ENCODE data around the gene TEX9.

Gene TEX9

DNA sequence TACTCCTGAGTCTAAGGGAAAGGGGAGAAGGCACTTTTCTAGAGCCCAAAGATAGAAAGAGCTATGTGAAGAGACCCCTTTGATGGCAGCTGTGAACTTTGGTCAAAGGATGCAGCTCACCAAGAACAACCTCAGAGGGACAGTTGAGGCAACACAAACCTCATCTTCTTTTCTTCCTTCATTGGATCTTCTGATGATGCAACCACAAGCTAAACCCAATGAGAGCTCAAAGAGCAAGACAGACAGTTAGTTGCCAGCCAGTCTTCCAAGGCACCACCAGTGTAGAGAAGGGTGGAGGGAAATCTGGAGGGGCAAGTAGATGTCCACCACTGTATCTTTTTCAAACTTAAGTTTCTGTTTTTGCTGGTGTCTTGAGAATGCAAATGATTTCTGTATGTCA lies 110.1 kb downstream of the TEX9 start:
- H3K27me3 ChIP-seq (ENCODE audit: insufficient read depth, insufficient read length) = no peaks in the 10 kb centered on the region
- H3K9ac ChIP-seq (ENCODE audit: insufficient read length, low read depth) = no peak overlapping the region
- H3K36me3 ChIP-seq (ENCODE audit: insufficient read depth, insufficient read length, low read length) = no peaks in the 10 kb centered on the region
- H3K4me3 ChIP-seq (ENCODE audit: insufficient read length, low read depth) = no peak overlapping the region
- H3K9me3 ChIP-seq (ENCODE audit: insufficient read depth, low read length) = no peaks in the 10 kb centered on the region
- DNase-seq (ENCODE audit: low read depth, low spot score) = no peak
- no peaks in the 10 kb centered on the region for H3K4me1 ChIP-seq (ENCODE audit: insufficient read depth, insufficient read length)
- TF ChIP-seq SUZ12 (IDR thresholded peaks at IDR 0.05; ENCODE audit: extremely low read depth, insufficient read depth, insufficient read length) (no peak), YY1 (IDR thresholded peaks at IDR 0.05; ENCODE audit: insufficient read depth, insufficient read length) (no peak), ZNF274 (IDR thresholded peaks at IDR 0.05; ENCODE audit: low read depth, low read length) (no peak)

Measured in NT2/D1 (cell line).